Epithelial cell of proximal tubule (primary cell): ENCODE measurements around the gene PELI1. TPM values are rescaled to one million over a fixed set of nuclear protein-coding genes. Genes with fewer than 3 reads are reported as not detected.

ENCODE experiments used
- DNase-seq: peaks from one replicate; pipeline ENCODE4 v3.0.0-alpha.2; 2011; ENCODE audit warnings: low read depth
- H3K4me3 ChIP-seq: 2 replicates; pipeline ENCODE4 v1.5.1; 2011; ENCODE audit warnings: low read depth, mild to moderate bottlenecking, low read length
- CTCF ChIP-seq: conservative IDR thresholded peaks from 2 replicates; pipeline ENCODE4 v1.5.1; 2012; ENCODE audit warnings: low read depth, mild to moderate bottlenecking, low read length
- total RNA-seq: library from RNA; depleted of rRNA; stranded (reverse); fragments of >200 nt; gene quantifications from 2 replicates; pipeline ENCODE4 v1.2.3, GENCODE V29; 2015

The PELI1 gene
- total RNA-seq, 1 donor from 2014 or later = 8.2 TPM

DNA sequence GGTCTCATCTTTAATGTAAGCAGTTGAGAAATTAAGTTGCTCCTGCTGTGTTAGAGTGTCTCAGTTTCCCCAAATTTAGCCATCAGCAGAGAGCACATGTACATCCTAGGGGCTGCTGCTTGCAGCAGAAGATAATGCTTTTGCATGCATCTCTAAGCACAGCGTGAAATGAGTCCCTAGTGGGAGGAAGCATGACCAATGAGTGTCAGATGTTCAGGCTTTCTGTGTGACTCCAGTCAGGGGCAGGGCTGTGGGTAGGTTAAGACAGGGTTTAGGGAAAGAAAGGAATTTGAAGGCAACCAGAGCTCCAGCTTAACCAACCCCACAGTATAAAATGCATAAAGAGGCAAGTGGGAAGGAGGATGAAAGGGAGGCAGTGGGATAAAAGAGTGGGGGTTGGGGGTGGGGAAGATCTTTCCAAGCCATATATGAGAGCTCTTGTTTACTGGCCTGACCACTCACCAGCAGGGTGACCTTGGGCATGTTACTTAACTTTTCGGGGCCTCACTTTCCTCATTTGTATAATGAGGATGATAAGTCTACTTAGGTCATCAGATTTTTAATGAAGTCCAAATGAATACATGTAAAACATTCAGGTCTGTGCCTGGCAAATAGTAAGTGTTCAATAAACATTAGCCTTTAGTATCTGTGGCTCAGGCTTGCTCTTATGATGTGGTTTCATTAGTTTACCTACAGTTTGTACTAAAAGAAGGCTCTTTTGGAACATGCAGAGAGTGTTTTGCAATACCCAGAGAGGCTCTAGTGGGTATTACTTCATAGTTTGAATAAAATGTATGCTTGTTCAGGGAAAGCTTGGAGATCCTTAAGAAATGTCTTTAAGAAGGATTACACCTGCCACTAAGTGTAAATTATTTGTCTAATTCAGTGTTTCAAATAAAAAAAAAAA lies 42.7 kb upstream of the PELI1 start:
- no peak for DNase-seq
- TF ChIP-seq CTCF = no peak
- H3K4me3 ChIP-seq = no peak overlapping the region

DNA sequence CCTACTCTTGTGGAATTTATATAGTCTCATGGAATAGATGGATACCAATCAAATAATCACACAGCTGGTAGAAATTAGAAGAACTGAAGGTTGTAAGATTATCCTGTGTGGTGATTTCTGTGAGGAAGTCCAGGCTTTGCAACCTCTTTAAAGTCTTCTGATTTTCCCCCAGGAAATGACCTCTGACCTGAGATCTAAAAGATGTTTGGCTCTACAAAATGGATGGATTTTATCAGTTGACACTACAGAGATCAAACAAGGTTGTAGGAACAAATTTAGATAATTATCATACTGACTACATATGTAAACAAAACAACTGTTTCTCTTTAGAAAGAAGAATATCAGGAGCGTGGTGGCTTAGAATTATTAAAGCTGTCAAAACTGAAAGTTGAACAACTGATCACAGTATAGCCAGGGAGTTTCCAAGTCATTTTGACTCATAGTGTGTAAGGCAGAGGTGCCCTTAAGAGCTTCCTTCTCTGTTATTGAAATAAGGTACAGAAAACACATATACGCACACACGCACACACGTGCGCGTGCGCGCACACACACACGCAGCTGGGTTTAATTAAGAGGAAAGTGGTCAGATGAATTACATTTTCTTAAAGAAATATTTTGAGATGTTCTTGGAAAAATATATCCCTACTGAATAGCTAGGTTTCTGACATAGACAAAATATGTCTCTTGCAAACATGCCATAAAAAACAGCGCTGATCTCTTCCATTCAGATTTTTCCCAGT lies 35.5 kb upstream of the PELI1 start:
- DNase-seq = no peak
- no peak for TF ChIP-seq CTCF
- no peak overlapping the region for H3K4me3 ChIP-seq

DNA sequence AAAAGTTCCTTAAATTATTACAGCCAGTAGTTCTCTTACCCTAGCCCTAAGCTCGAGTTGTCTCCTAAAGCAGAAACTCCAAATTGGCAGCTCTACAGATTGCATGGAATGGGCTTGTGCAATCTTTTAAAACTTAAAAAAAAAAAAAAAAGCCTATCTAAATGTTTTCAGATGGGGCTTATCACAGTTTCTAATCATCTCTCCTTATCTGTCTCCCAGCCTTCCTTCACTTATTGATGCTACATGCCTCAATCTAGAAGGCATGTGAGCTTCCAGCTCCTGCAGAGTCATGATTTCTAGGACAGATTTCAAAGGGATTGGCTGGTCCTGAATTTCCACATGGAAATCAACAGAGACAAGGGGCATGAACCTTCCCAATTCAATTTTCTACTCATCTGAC lies 33.1 kb upstream of the PELI1 start:
- TF ChIP-seq CTCF = no peak
- H3K4me3 ChIP-seq = no peak overlapping the region
- DNase-seq = no peak

- TF ChIP-seq CTCF = no peak
- no peak for DNase-seq
- H3K4me3 ChIP-seq = no peak overlapping the region
These were observed 31.4 kb upstream of the PELI1 start for GRCh38 chr2:64175419-64176197.

- DNase-seq = no peak
- H3K4me3 ChIP-seq = no peak overlapping the region
- TF ChIP-seq CTCF = no peak
These were observed 29.2 kb upstream of the PELI1 start for GRCh38 chr2:64173156-64174135.

DNA sequence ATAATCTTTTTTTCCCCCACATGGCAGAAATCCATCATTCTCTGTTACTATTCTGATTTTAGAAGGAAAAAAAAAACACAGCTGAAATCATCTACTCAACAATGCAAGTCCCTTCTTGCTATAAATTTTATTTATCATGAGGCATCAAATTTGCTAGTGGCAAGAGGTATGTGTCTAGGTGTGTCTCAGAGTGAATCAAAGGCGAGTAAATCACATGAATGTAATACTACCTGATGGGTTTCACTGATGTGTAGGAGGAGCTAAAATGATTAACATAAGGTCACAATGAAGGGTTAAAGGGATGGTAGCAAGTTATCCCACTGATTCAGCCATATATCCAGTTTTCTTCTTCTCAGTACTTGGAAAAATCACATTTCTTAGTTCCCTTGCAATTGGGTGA lies 24.5 kb upstream of the PELI1 start:
- no peak overlapping the region for H3K4me3 ChIP-seq
- no peak for DNase-seq
- no peak for TF ChIP-seq CTCF
